A549 treated with DMSO at 1 μM for 4 hours (cell line): ENCODE results near the gene TTLL1. TPM values are rescaled to one million over a fixed set of nuclear protein-coding genes. Genes with fewer than 3 reads are reported as not detected.

ENCODE experiments used
- total RNA-seq: library from RNA; stranded (reverse); fragments of 200-300 nt; extraction: Qiagen RNA extraction; gene quantifications from 5 replicates; pipeline ENCODE4 v1.2.3, GENCODE V29; 2022; ENCODE audit warnings: low read depth

Gene TTLL1
- total RNA-seq: 1.7 to 2.2 TPM (median 1.9 TPM) in 5 replicates

GRCh38 chr22:43088984-43089717 lies at the start of gene TTLL1:
Gene TTLL1, minus strand, starts transcription at chr22:43089391. Its CDS starts 13,805 bp downstream, at chr22:43075586.

GRCh38 chr22:43110444-43110926 lies 21.3 kb upstream of the TTLL1 start, which contains the start of gene BIK:
Gene BIK, plus strand, starts transcription at chr22:43110750. Its CDS starts 13,273 bp downstream, at chr22:43124023.

GRCh38 chr22:43014869-43015676 lies 74.1 kb downstream of the TTLL1 start, which contains the start of gene PACSIN2:
Gene PACSIN2, minus strand, starts transcription at chr22:43015149. Its CDS starts 103,069 bp downstream, at chr22:42912080.

Other genes with a start within 250 kb of the TTLL1 start
- gene ARFGAP3, start 232.1 kb downstream of the TTLL1 start, total RNA-seq: 14.7 to 19.9 TPM (median 17.9 TPM) in 5 replicates
- 66.5 to 72.5 TPM (median 69.2 TPM) in 5 replicates for gene PACSIN2, start 74.2 kb downstream of the TTLL1 start, total RNA-seq
- gene BIK, start 21.4 kb upstream of the TTLL1 start, total RNA-seq: 0.61 to 1.5 TPM (median 0.91 TPM) in 5 replicates
- 12.5 to 26.3 TPM (median 23.5 TPM) in 5 replicates for gene MCAT, start 54.0 kb upstream of the TTLL1 start, total RNA-seq
- 147 to 211 TPM (median 184 TPM) in 5 replicates for gene TSPO, start 62.2 kb upstream of the TTLL1 start, total RNA-seq
- gene TTLL12, start 97.7 kb upstream of the TTLL1 start, total RNA-seq: 17.8 to 24.4 TPM (median 21.2 TPM) in 5 replicates